NCI-H2081 (cell line): ENCODE results near the gene MAGEA9B.
"Not testable (repeated sequence)": the region's sequence is repeated elsewhere in the genome, so short reads cannot be mapped to it uniquely, and the experiment has no call there.

Source experiments
- DNase-seq, 2 experiments: peaks; one replicate each; lab custom pipeline; 2025; lab: John Stamatoyannopoulos, UW

Gene MAGEA9B

DNA sequence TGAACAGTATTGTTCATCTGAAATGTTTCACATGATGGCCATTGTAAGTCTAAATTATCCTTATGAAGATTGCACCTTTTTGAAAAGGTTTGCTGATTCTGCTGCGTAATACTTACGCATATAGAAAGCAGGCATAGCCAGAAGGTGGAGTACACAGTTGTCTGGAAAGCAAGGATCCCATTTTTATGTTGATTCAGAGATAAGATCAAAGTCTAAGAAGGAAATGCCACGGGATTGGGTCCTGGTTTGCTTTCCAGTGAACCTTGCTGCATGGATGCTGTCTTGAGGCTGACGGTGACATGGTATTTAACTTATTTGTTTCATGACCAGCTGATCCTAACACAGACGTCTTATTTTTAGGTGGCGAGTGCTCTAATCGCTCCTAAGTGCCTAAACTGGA lies 15.5 kb downstream of the MAGEA9B start:
- DNase-seq = no peak

DNA sequence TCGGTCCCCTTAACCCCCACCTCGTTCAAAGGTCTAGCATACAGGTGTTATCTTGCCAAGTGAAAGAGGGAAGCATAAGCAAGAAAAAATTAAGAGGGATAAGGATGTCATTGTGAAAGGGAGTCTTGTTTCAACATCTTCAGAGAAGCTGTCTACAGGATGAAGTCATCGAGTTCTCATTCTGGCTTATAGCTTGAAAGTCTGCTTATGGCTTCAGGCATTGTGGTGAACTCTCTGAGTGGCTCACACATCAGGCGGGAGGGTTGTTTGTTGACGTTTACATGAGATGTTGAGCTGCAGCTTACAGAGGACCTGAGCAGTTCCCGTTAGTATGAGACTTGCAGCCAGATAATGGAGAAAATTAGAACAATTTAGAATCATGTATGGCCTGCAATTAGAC lies 16.6 kb downstream of the MAGEA9B start:
- no peak for DNase-seq

DNA sequence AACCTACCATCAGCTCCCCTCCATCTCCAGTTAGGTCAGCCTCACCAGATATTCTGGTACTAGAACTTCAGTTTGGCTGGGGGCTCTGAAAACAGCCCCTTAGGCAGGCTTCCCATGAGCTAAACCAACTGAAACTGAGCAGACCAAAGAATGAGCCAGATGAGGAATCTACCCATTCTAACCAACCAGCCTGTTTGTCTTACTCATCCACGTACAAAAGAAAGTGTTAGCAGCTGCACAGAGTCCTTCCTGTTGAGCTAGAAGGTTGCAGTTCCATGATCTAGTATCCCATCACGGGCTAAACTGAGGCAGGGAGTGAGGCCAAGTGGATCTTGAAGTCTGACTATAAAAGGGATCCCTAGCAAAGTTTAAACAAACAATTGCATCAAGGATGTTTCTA lies 17.5 kb downstream of the MAGEA9B start:
- DNase-seq = no peak

DNA sequence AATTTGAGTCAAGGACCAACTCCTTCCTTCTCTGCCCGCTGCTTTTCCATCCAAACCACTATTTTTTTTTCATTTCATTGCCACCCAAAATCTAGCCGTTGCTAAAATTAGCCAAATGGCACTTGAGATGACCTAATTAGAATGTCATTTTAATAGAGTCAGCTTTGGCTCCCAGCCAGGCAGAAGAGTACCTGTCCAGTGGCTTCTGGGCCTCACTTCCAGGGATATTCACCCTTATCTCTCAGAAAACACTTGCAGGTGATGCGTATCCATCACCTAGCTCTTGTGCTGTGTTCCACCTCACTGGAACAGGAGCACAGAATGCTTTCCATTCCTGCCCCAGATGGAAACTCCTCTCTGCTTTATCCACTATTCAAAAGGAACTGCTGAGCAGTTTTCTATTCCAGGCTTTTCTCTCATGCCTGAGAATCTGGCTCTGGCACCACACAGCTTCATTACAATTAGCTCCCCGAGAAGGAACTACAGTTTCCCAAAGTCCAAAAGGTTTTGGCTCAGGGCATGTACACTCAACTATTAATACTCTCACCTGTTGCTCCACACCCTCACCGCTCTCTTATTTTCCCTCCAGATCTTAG lies 18.5 kb downstream of the MAGEA9B start:
- DNase-seq = no peak

DNA sequence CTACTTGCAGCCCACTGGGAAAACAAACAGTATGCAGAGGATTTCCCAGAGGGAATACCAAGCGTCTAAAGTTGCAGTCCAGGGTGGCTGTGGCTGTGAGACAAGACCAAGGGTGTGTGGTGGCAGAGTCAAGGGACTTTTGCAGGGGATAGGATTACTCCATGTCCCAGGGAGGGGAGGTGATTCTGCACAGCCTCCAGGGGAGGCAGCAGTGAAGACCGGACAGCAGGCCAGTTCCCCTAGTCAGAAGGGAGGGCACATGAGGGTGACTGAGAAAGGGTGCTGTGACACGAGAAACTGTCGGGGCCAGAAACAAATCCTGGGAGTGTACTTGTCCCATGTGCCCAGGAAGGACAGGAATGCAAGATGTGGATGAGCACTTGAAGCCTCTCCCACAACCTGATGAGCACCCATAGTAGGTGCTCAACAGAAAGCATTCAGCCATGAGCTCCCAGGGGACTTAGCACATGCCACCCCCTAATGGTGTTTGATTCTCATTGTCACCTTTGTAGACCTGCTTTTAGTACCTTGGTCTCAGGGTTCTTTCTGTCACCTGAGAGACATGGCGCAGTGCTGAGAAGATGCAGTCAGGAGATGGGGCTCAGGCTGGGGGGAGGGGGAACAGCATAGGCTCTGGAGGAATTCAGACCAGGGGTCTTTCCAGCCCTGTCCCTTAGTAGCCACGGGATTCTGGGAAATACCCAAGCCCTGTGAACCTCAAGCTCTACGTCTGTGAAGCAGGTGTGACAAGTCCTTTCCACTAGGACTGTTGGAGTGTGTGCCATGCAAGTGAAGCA lies 19.4 kb downstream of the MAGEA9B start:
- DNase-seq = no peak

DNA sequence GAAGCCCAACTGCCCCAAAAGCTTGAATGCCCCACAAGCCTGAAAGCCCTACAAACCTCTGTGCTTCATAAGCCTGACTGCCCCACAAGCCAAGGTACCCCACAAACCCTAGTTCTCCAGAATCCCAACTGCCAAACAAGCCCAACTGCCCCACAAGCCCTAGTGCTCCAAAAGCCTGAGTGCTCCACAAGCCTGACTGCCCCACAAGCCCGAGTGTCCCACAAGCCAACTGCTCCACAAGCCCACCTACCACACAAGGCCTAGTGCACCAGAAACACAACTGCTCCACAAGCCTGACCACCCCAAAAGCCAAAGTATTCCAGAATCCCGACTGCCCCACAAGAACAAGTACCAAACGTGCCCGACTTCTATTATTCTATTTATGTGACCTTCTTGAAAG lies 23.9 kb downstream of the MAGEA9B start:
- DNase-seq = no peak

DNA sequence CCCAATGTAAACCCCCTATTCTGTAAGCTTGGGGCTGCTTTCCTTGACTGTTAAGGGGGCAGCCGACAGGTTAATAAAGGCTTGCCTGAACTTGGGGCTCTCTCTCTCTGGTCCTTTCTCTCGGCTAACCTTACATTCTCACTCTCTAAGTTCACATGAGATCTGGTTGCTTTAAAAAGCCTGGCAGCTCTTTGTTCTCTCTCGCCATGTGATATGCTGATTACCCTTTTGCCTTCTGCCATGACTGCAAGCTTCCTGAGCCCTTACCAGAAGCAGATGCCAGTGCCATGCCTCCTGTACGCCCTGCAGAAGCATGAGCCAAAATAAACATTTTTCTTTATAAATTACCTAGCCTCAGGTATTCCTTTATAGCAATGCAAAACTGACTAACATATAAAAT lies 32.0 kb downstream of the MAGEA9B start:
- DNase-seq = not testable (repeated sequence)

DNA sequence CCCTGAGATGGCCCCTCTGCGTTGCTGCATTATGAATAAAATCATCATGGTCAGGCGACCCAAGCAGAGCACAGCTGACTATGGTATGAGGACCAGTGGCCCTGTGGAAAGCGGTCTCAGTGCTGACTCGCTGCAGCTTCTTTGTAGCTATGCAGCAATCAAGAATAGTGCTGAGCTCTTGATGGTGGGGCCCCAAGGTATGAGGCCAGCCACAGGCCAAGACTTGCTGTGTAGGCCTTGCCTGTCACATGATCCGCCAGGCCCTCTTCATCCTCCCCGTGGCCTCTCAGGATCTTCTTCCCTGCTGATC lies 35.4 kb downstream of the MAGEA9B start:
- not testable (repeated sequence) for DNase-seq

DNA sequence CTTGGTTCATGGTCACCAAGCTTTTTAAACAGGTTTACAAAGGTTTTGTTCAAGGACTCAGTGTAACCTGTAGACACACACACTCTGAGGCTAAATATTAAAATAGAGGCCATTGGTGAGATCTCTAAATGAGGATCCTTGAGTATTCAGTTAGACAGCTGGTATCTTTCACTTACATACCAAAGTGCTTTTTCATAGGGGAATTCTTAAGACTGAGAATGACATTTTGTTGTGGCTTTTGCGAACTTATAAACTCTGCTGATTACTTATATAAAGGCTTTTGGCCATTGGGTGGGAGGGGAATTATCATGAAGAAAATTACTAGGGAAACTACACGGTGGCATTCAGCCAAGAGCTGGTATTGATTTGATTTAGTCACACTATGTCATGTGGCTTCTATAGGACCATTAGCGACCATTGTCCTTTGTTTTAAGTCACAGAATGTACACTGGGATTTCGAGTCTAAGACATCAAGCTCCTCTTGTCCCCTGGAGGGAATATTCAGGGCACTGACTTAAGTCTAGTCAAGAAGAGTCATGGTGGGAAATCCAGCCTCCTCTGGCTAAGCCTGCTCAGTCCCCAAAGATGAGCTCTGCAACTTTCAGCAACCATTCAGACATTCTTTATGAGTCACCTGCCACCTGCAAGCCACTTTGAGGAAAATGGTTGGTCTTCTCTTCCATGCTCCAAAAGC lies 35.9 kb downstream of the MAGEA9B start:
- DNase-seq = not testable (repeated sequence)

DNA sequence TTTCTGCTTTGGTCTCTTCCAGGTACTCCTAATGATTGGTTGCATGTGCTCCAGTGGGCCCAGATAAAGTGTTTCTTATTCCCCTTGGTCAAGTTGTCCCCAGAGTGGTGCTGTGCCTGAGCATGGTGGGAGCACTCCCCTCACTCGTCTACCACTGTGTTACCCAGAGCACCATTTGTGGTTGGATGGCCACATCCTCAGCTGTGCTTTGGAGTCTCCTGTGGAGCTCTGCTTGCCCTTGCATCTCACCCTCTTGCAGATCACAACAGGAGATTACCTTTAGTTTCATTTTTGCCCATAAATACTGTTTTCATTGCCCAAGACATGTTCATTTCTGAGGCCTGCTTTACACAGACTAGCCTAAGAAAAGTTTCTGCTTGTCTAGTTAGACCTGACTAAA lies 36.8 kb downstream of the MAGEA9B start:
- DNase-seq = not testable (repeated sequence)

DNA sequence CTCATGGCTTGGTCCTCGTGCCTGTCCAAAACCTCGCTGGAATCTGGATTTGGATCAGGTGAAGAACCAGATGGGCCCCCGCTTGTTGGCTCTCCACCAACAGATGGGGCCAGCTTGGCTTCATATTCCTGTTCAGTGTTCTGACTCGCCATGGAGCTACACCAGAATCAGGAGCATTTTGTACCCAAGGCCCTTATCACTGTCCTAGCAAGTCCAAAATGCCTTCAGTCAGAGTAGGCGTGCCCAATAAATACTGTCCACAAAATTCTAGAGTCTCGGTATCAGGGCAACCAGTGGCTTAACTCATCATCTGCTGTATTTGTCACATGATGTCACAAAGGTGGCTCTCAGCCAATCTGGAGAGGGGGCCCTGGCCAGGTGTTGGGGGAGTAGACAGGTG lies 37.6 kb downstream of the MAGEA9B start, which contains the start of gene HSFX3:
Gene HSFX3 (minus strand): TSS at position 224 of the 400 bp plus-strand sequence. CDS start 72 bp downstream, at position 152.
- DNase-seq = not testable (repeated sequence)

DNA sequence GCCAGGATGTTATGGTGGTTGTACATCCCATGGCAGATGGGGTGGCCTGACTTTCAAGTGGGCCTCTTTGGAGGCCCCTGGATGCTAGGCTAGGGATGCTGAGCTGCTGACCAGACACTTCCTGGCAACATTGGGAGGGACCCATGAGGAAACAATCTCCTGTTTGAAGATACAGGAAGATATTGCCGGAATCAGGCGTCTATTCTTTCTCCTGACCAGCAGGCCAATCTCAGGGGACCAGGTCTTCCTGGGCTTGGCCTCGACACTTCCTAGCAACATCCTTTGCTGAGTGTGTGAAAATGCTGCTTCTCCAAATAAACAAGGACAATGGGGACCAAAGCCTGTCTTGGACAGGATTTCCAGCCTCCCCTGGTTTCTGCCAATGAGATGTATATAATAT lies 39.5 kb downstream of the MAGEA9B start:
- not testable (repeated sequence) for DNase-seq

DNA sequence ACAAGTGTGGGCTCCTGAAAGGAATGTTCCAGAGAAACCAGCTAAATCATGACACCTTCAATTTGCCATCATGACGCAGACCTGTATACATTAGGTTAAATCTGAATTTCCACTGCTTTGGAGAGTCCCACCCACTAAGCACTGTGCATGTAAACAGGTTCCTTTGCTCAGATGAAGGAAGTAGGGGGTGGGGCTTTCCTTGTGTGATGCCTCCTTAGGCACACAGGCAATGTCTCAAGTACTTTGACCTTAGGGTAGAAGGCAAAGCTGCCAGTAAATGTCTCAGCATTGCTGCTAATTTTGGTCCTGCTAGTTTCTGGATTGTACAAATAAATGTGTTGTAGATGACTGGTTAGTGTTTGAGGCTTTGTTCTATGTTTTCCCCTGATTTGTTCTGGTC lies 40.3 kb downstream of the MAGEA9B start:
- not testable (repeated sequence) for DNase-seq

DNA sequence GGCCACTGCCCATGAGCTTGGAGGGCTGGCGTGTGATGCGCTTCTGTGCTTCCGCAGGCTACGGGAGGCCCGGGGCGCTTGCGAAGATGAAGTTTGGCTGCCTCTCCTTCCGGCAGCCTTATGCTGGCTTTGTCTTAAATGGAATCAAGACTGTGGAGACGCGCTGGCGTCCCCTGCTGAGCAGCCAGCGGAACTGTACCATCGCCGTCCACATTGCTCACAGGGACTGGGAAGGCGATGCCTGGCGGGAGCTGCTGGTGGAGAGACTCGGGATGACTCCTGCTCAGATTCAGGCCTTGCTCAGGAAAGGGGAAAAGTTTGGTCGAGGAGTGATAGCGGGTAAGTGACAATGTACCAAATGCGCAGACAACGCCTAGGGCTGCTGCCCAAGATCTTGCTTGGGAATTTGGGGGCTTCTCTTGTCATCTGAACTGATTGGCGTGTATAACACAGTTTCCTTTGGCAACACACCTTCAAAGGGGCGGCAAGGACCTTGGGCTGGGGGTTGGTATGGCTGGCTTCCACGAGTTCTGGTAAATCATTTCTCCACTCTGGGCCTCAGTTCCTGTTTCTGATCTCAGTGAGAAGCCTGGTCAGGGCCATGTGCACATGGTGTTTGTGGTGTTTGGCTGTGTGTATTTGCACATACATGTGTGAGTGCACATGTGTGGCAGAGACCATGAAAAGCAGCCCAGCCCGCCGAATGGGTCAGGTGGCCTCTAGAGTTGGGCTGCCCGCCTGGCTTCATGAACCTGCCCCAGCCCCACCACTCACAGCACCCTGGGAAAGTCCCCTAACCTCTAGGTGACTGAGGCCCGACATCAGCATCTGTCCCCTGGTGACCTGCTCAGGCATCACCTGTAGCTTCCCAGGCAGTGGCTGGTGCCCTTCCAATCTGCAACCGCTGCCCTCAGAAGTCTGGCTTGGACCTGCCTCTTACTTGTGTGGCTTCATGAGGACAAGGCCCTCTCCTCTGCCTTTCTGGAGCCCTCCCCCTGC lies 41.4 kb downstream of the MAGEA9B start:
- not testable (repeated sequence) for DNase-seq

DNA sequence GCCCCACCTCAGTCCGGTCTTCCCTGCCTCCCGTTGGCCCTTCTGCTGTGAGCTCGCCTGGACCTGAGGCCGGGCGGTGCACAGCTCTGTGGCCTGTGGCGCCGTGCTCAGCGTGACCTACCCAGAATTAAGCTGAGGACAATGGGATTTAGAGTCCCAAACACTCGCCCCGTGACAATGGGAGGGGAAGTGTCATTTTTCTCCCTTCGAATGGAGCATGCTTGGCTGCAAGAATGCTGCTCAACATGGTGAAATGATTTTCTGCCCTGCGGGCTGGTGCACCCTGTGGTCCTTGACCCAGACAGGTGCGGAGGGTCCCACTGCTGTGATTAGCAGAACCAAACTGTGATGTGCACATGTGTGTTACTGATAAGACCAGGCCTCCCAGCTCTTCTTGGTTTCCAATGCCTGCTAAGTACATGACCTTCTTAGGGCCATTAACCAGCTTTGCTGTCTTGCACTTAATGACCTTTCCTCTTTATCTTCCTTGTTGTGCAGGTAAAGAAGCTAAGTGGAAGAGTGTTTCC lies 45.7 kb downstream of the MAGEA9B start:
- no peak for DNase-seq

DNA sequence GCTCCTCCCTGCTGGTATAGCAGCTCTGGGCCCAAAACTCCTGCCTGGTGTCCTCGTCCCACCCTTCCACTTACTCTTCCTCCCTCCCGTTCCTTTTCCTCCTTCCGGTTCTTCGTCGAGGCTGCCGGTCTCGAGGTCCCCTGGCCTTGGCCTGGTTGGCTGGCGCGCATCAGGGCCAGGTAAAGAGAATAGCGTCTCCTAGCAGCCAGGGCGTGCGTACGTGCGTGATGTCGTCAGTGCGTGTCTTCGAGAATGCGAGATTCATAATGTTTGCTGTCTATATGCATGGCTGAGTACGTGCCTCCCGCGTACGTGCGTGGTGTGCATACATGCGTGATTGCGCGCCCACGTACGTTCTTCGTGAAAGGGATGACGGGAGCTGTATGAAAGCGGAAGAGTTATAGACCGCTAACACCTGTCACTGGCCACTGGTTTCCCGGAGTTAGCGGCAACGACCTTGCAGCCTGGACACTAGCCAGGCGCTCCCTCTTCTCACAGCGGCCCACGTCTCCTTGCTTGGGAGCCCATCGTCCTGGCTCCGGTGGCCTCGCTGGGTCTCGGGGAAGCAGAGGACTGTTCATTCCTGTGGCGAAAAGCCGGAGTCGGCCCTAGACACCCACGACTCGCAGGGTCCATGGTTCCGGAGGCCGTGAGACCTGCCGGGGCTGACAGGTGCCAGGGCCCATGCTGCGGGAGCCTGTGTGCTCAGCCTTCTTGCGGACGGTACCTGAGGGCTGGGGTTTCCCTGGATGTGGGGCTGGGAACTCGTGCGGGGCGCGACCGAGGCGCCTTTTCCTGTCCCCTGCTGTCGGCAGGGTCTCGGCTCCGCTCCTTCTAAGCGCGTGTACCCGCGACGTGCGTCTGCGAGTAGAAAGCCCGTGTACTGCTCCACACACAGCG lies 46.4 kb downstream of the MAGEA9B start, which contains the start of gene EOLA1:
Gene EOLA1 (plus strand): TSS at position 392 of the 900 bp plus-strand sequence. CDS start 4,619 bp downstream, outside the sequence.
- DNase-seq = peak; percentile 79 to 90

DNA sequence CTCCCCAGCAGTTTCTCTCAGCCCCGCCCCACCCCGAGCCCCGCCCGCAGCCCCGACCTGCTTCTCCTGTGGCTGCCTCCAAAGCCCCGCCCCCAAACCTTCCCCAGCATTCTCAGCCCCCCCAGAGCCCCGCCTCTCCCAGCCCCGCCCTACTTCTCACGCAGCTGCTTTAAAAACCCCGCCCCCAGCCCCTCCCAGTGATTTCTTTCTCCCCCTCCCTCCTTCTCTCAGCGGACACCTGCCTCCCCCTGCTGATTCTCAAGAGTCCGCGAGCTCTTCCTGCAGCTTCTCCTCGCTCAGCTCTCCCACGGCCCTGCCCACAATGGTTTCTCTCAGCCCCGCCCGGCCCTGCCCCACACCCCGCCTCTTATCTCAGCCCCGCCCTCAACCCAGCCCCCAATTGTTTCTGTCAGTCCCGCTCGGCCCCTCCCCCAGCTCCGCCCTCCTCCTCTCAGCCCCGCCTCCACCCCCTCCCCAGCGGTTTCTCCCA lies 47.1 kb downstream of the MAGEA9B start:
- peak; percentile 73 to 83 for DNase-seq

DNA sequence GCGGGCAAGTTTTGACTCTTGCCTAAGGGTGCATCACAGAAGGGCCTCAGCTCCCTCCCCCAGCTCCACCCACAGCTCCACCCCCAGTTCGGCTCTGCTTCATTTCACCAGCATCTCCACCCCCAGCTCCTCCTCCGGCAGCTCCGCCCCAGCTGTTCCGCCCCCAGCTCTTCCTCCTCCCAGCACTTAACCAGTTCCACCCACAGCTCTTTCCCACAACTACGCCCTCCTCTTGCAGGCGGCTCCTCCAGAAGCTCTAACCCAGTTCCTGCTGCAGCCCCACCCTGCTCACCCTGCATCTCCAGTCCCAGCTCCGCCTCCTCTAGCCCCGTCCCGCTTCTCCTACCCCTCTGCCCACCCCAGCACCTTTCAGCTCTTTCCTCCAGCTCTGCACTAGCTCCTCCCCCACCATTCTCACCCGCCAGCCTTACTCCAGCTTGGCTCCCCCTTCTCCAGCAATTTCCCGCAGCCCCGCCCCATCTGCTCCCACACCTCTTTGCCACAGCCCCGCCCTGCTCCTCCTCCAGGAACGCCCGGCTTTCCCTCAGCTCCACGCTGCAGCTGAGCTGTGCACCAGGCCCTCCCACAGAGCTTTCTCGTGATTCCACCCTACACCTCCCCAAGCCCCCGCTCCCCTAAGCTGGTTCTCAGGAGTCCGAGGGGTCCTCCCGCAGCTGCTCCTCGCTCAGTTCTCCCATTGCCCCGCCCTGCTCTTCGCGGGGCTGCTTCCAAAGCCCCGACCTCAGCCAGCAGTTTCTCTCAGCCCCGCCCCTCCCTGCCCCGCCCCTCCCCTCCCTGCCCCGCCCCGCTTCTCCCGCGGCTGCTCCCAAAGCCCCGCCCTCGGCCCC lies 47.8 kb downstream of the MAGEA9B start:
- peak; percentile 67 to 74 for DNase-seq

DNA sequence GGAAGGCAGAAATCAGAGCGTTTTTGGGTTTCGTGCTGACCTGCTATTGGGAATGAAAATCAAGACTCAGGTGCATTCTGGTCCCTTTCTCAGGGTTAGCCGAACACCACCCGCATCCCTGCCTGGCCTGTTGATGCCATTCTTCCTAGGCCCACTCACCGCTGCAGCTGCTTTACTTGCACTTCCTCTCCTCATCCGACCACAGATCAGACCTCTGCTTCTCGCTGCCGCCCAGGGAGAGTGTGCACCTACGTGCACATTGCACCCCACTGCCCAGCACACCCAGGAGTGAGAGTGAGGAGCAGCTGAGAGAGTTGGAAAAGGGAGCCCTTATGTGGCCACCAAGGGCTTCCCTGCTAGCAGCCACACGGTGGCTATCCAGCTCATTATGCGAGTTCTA lies 49.8 kb downstream of the MAGEA9B start:
- DNase-seq = not testable (repeated sequence)
